ENCODE results near the gene ZC3H4. TPM values are rescaled to one million over a fixed set of nuclear protein-coding genes. Genes with fewer than 3 reads are reported as not detected.

Gene ZC3H4
- total RNA-seq, 1 donor from 2014 or later: 47.5 TPM

GRCh38 chr19:47112166-47112996, 1.2 kb downstream of the ZC3H4 start:
- peak; percentile 95 for DNase-seq
- intact Hi-C loops (cut with DNase I): no loop called here

GRCh38 chr19:47111682-47112165, 1.9 kb downstream of the ZC3H4 start:
- no peaks in the 10 kb centered on the region for H3K9me3 ChIP-seq
- no peaks in the 10 kb centered on the region for H3K27me3 ChIP-seq
- peaks cover 27% of the 10 kb centered on the region for H3K4me1 ChIP-seq
- no peaks in the 10 kb centered on the region for H3K36me3 ChIP-seq
- H3K4me3 ChIP-seq: peak overlapping the region; percentile 88
- intact Hi-C loops (cut with DNase I): no loop called here
- no peak for DNase-seq
- H3K27ac ChIP-seq: peak overlapping the region; percentile 100
- no peak for ATAC-seq
- no peak for TF ChIP-seq CTCF (IDR thresholded peaks at IDR 0.05)

More at GRCh38 chr19:47112166-47112996, 1.2 kb downstream of the ZC3H4 start:
- H3K27me3 ChIP-seq: no peaks in the 10 kb centered on the region
- peak overlapping the region; percentile 100 for H3K27ac ChIP-seq
- peak; percentile 78 for ATAC-seq
- TF ChIP-seq CTCF (IDR thresholded peaks at IDR 0.05): no peak
- peaks cover 20% of the 10 kb centered on the region for H3K4me1 ChIP-seq
- no peaks in the 10 kb centered on the region for H3K36me3 ChIP-seq
- no peaks in the 10 kb centered on the region for H3K9me3 ChIP-seq
- H3K4me3 ChIP-seq: peak overlapping the region; percentile 88

GRCh38 chr19:47111006-47111621, 2.5 kb downstream of the ZC3H4 start:
- H3K27me3 ChIP-seq: no peaks in the 10 kb centered on the region
- H3K27ac ChIP-seq: peak overlapping the region; percentile 100
- ATAC-seq (no peak), DNase-seq (peak; percentile 74)
- no peak for TF ChIP-seq CTCF (IDR thresholded peaks at IDR 0.05)
- peak overlapping the region; percentile 88 for H3K4me3 ChIP-seq
- no peaks in the 10 kb centered on the region for H3K9me3 ChIP-seq
- H3K4me1 ChIP-seq: peaks cover 32% of the 10 kb centered on the region
- intact Hi-C loops (cut with DNase I): no loop called here
- no peaks in the 10 kb centered on the region for H3K36me3 ChIP-seq

- TF ChIP-seq CTCF (IDR thresholded peaks at IDR 0.05): no peak
- Histone ChIP-seq H3K4me3 (peak overlapping the region; percentile 88), H3K36me3 (no peaks in the 10 kb centered on the region), H3K4me1 (peaks cover 32% of the 10 kb centered on the region), H3K9me3 (no peaks in the 10 kb centered on the region), H3K27ac (peak overlapping the region; percentile 100), H3K27me3 (no peaks in the 10 kb centered on the region)
- DNase-seq: no peak
- ATAC-seq: no peak
- intact Hi-C loops (cut with DNase I): no loop called here
Measured at GRCh38 chr19:47110521-47111005, 3.0 kb downstream of the ZC3H4 start.

- no peak for TF ChIP-seq CTCF (IDR thresholded peaks at IDR 0.05)
- peak overlapping the region; percentile 100 for H3K27ac ChIP-seq
- no peaks in the 10 kb centered on the region for H3K27me3 ChIP-seq
- H3K36me3 ChIP-seq: peaks cover 5% of the 10 kb centered on the region
- intact Hi-C loops (cut with DNase I): no loop called here
- DNase-seq: no peak
- peaks cover 32% of the 10 kb centered on the region for H3K4me1 ChIP-seq
- peak overlapping the region; percentile 88 for H3K4me3 ChIP-seq
- no peak for ATAC-seq
- no peaks in the 10 kb centered on the region for H3K9me3 ChIP-seq
Measured at GRCh38 chr19:47109541-47110375, 3.8 kb downstream of the ZC3H4 start.

Data from upper lobe of right lung (tissue), 1 donor.